ENCODE measurements around the gene LARGE1.
A peak's percentile ranks its signal among the peaks of the same experiment; 100 is the strongest.

LARGE1 gene

GRCh38 chr22:33513388-33514338 lies 406.6 kb downstream of the LARGE1 start:
- in situ Hi-C loops (cut with HindIII; ENCODE audit: low sequenced_read_pairs) = no loop called here
- no peak for DNase-seq (ENCODE audit: low read depth)
- H3K4me3 ChIP-seq (ENCODE audit: low read depth, low read length) = no peak overlapping the region
- no peak for TF ChIP-seq CTCF (IDR thresholded peaks at IDR 0.05; ENCODE audit: low read depth, low read length, missing control alignments)

GRCh38 chr22:33512908-33513307 lies 407.4 kb downstream of the LARGE1 start:
- in situ Hi-C loops (cut with HindIII; ENCODE audit: low sequenced_read_pairs) = no loop called here
- no peak for TF ChIP-seq CTCF (IDR thresholded peaks at IDR 0.05; ENCODE audit: low read depth, low read length, missing control alignments)
- no peak overlapping the region for H3K4me3 ChIP-seq (ENCODE audit: low read depth, low read length)
- peak; percentile 62 for DNase-seq (ENCODE audit: low read depth)

GRCh38 chr22:33510429-33510904 lies 409.8 kb downstream of the LARGE1 start:
- no peak for DNase-seq (ENCODE audit: low read depth)
- no peak overlapping the region for H3K4me3 ChIP-seq (ENCODE audit: low read depth, low read length)
- TF ChIP-seq CTCF (IDR thresholded peaks at IDR 0.05; ENCODE audit: low read depth, low read length, missing control alignments) = no peak
- in situ Hi-C loops (cut with HindIII; ENCODE audit: low sequenced_read_pairs) = no loop called here

- H3K4me3 ChIP-seq (ENCODE audit: low read depth, low read length) = no peak overlapping the region
- in situ Hi-C loops (cut with HindIII; ENCODE audit: low sequenced_read_pairs) = no loop called here
- DNase-seq (ENCODE audit: low read depth) = no peak
- TF ChIP-seq CTCF (IDR thresholded peaks at IDR 0.05; ENCODE audit: low read depth, low read length, missing control alignments) = no peak
Measured at GRCh38 chr22:33504941-33505625, 415.2 kb downstream of the LARGE1 start.

GRCh38 chr22:33496112-33496511 lies 424.2 kb downstream of the LARGE1 start:
- no peak overlapping the region for H3K4me3 ChIP-seq (ENCODE audit: low read depth, low read length)
- DNase-seq (ENCODE audit: low read depth) = no peak
- TF ChIP-seq CTCF (IDR thresholded peaks at IDR 0.05; ENCODE audit: low read depth, low read length, missing control alignments) = no peak
- in situ Hi-C loops (cut with HindIII; ENCODE audit: low sequenced_read_pairs) = no loop called here

- no peak for TF ChIP-seq CTCF (IDR thresholded peaks at IDR 0.05; ENCODE audit: low read depth, low read length, missing control alignments)
- no peak for DNase-seq (ENCODE audit: low read depth)
- in situ Hi-C loops (cut with HindIII; ENCODE audit: low sequenced_read_pairs) = no loop called here
Measured at GRCh38 chr22:33493476-33494205, 426.6 kb downstream of the LARGE1 start.

More at GRCh38 chr22:33493476-33494205, 426.6 kb downstream of the LARGE1 start:
- no peak overlapping the region for H3K4me3 ChIP-seq (ENCODE audit: low read depth, low read length)

Measured in astrocyte of the cerebellum (primary cell).